GM19351 (cell line): ENCODE measurements around the gene ROBO4.

Experiments used
- ATAC-seq: cut with Tn5 transposase; IDR thresholded peaks from one replicate; pipeline ENCODE4 v1.9.1; 2021; ENCODE audit warnings: mild to moderate bottlenecking, moderate library complexity; ENCODE audit not compliant: unreplicated experiment

ROBO4 gene

GRCh38 chr11:124919898-124920297, 22.2 kb upstream of the ROBO4 start:
- no peak for ATAC-seq

- no peak for ATAC-seq
Observed at GRCh38 chr11:124918950-124919349, 21.3 kb upstream of the ROBO4 start, which contains the start of gene HEPN1. HEPN1 (plus strand) TSS chr11:124919250.

DNA sequence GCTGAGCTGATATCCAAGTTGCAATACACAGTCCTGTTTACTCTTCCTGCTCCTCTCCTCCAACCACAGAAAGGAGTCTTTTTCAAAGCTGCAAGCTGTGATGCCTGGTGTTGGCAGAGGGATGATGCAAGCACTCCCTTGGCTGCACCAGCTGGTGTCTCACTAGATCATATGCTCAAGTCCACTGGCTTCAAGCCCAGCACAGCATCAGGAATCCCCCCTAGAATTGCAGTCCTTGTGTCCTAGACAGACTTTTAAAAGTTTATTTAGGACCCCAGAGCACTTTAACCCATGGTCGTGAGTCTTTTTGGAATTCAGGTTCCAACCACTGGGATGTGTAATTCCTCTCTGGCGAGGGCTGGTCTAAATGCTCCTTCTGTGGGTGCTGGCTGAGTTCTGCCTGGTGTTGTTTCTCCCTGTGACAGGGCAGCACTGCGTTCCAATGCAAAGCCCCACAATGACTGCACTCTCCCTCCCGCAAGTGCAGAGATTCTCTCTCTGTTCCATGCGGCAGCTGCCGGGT, 19.5 kb upstream of the ROBO4 start:
- no peak for ATAC-seq

DNA sequence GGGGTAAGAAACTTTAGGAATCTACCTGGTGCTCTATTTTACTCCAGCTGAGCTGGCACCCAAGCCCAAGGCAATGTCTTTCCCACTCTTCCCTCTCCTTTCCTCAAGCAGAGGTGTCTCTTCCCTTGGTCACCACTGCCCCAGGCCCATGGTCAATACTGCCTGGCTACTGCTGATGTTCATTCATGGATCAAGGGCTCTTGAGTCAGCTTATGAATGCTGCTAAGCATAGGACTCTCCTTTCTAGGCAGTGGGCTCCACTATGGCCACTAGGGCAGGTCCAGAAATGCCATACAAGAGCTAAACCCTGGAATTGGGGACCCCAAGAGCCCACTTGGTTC, 18.7 kb upstream of the ROBO4 start:
- no peak for ATAC-seq

DNA sequence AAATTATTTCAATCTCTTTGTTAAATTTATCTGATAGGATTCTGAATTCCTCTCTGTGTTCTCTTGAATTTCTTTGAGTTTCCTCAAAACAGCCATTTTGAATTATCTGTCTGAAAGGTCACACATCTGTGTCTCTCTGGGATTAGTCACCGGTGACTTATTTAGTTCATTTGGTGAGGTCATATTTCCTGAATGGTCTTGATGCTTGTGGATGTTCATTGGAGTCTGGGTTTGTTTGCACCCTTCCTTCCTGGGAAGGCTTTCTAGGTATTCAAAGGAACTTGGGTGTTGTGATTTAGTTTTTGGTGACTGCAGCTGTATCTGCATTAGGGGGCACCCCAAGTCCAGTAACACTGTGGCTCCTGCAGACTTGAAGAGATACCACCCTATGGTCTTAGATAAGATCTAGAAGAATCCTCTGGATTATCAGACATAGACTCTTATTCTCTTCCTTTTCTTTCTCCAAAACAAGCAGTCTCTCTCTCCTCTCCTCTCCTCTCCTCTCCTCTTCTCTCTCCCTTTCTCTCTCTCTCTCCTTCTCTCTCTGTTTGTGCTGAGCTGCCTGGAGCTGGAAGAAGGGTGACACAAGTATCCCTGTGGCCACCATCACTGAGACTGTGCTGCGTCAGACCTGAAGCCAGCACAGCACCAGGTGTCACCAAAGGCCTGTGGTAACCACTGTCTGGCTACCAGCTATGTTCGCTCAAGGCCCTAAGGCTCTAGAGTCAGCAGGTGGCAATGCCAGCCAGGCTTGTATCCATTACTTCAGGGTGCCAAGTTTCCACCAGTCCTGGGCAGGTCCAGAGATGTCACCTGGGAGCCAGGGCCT, 18.1 kb upstream of the ROBO4 start:
- no peak for ATAC-seq

DNA sequence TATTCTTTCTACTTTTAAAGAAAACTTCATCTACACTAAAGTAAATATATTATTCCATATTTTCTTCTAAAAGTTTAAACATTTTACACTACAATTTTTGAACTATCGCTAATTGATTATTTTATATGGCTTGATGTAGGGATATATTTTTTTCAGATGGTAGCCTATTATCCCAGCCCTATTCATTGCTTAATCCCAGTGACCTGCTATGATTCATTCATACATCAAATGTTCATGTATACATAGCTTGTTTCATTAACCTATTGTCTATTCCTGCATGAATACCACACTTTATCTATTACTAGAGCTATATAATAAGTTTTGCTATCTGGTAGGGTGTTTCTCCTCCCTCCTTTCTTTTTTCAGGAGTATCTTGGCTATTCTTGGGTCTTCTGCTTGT, 5.0 kb upstream of the ROBO4 start:
- no peak for ATAC-seq

DNA sequence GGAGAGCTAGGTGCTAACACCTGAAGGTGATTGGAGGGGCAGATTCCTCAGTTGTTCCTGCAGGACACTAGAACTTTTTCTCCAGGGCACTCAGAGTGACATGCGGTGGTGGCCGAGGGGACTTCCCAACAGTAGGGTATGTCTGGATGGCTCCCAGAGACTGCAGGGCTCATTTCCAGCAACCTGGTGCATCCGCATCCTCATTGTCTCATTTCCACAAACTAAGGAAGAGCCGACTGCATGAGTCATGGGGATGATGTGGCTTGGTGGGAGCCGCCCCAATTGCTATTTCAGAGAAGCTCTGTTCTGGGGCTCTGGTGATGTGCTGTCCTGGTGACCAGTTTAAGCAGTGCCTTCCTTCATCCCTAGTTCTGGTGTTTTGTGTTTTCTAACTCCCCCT, 2.8 kb upstream of the ROBO4 start:
- ATAC-seq = no peak

GRCh38 chr11:124899383-124900145, 1.9 kb upstream of the ROBO4 start:
- no peak for ATAC-seq

DNA sequence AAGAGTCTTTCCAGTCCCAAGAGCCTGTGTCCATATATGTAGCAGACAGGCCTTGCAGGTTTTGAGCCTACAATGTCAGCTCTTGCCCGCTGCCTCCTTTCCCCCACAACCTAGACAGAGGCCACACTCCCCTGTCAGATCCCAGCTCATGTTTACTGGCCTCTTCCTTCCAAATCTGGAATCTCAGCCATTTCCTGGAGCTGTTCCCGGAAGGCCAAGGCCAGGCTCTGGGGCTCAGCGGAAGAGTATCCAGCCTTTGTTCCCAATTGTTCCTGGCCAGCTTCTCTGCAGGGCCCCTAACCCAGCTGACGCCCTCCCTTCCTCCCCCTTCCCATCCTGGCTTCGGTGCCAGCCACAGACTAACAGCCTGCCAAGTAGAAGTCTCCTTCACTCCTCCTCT, 1.0 kb upstream of the ROBO4 start:
- ATAC-seq = no peak

- ATAC-seq = no peak
Observed at GRCh38 chr11:124898263-124898680, 607 bp upstream of the ROBO4 start.

DNA sequence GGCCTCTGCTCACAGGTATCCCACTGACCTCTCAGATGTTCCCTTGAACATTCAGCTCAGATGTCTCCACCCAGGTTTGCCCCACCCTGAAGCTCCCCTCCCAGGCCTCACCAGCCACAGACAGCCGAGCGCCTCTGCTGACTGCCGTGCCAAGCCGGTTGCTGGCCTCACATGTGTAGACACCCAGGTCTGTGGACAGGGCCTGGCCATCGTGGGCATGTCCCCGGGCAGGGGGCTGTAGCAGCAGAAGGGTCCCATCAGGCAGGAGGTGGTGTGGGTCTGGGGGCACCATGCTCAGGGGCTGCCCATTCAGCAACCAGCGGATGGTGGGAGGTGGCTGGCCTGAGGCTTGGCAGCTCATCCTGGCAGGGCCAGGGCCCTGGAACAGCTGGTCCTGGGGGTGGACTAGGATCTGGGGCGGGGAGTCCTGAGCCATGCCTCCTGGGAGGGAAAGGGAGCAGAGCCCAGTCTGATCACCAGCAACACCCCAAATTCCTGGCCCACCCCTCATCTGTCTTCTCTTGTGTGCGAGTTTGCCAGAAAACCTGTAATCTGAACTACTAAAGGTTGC, 759 bp downstream of the ROBO4 start:
- ATAC-seq = no peak

DNA sequence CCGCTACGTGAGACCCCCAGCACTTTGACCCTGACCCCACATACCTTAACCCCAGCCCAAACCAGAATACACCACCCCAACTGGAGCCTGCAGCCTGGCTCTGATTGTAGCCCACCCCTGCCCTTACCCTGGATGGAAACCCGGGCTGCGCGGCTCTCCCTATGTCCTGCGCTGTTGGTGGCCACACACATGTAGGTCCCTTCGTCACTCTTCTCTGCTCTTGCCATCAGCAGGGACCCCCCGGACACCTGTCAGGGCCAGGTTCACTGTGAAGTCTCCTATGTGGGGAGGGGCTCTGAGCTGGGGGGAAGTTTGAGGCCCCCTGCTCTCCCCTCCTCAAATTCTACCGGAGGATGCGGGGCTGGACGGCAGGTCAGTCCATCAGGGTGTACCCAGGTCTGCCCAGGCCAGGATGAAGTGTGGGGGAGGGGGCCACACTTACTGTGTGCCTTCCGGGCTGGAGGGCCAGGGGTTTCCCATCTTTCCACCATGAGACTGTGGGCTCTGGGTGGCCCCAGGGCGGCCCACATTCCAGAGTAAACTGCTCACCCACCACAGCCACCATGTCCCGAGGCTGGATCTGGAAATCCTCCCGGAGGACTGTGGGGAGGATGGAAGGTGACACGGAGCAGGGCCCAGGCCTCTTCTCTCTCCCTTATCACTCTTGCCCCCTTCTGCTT, 1.5 kb downstream of the ROBO4 start:
- ATAC-seq = no peak

GRCh38 chr11:124895471-124895971, 2.1 kb downstream of the ROBO4 start:
- ATAC-seq = no peak

DNA sequence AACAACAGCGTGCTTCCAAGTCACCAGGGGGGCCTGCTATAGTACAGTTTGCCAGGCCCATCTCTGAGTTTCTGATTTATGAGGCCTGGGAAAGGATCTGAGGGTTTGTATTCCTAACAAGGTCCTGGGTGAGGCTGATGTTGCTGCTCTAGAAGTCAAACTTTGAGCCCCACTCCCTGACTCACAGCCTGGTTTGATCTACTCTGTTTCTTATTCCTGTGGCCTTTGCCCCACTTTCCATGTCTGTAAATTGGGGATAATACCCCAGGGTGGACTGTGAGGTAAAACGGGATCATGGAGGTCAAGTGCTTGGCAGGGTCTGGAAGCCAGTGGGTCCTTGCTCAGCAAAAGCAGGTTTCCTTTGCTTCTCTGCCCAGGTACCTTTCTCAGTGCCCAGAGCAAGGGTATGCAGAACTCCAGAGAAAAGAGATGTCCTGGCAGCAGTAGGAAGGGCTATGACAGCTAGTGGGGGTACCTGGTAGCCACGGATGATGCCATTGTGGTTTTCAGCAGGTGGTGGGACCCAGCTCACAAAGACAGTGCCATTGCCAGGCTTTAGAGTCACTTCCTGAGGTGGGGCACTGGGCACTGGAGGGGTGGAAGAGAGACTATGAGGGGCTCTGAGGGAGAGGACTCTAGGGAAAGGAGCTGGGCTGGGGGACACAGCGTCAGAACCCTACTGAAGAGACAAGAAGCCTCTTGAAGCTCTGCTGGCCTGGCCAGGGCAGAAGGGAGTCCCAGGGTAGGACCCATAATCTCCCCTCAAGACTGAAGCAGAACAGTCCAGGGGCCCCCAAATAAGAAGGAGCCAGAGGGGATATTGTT, 2.8 kb downstream of the ROBO4 start:
- ATAC-seq = no peak

DNA sequence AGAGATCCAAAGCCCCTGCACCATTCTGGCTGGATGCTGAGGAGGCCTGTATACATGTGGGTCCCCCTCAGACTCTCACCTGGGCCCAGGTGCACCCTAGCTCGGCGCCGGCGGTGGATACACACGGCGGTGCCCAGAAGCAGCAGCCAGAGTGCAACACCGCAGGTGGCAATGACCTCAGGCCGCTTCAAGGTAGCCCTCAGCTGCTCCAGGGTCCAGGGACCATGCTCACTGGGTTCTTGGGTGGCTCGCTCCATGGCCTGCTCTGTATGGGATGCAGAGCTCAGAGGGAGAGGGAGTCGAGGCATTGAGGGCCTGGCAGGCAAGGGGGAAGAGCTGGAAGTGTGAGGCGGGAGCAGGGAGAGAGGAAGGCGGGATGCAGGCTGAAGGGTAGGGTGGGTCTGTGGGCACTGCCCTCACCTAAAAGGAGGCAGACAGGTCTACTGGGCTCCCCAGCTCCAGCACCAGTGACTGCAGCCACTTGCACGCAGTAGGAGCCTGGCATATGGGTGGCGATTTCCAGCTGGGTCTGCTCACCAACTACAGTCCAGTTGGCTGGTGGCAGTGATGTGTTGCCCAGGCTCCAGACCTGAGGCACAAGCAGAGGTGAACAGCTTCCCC, 3.8 kb downstream of the ROBO4 start:
- ATAC-seq = no peak

DNA sequence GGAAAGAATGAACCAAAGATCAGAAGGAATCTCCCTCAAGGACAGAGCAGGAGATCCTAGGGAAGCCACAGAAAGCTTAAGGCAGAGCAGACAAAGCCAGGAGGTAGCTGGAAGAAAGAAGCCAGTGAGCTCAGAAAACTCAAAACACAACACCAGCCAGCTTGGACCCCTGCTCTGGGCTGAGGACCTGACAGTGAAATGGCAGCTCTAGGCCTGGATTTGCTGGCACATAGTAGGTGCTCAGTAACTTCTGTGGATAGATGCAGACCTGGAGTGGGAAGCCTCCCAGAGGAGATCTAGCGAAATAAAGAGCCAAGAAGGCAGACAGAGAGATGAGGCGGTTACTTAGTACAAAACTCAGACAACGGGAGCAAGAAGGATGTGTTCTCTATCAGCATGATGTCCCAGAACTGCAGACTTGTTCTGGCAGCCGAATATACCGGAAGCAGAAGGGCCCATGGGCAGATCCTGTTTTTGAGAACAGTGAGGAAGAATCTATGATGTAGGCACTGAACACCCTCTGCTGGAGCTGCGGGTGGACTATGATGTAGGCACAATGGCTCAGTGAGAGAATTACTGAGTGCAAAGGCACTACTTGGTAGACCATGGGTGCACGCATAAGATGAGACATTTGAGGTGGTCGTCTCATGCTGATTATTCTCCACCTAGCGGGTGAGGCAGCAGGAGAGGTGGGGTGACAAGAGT, 4.8 kb downstream of the ROBO4 start:
- no peak for ATAC-seq

- ATAC-seq = no peak
Observed at GRCh38 chr11:124892146-124892545, 5.5 kb downstream of the ROBO4 start.

DNA sequence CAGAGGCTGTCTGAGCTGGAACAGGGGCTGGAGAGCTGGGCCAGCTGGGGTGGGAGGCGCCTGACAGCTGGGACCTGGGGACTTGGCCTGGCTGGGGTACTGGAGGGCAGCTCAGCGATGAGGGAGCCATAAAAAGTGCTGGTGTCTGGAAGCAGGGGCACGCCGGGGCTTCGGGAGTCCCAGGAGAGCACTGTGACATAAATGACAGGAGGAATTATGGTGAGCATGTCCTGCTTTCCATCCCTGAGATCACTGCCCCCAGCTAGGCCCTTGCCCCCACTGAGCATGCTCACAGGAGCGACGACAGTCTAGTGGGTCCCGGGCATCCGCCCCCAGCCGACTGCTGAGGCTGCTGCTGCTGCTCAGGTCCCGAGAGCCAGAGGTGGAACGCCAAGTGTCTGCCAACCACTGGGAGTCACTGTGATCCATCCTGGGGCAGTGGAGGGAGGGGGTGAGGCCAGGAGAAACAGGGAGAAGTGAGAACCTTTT, 6.2 kb downstream of the ROBO4 start:
- no peak for ATAC-seq
